Duodenal mucosa (tissue), 2 donors: ENCODE results near the gene ZNF536.
"Not testable (repeated sequence)": the region's sequence is repeated elsewhere in the genome, so short reads cannot be mapped to it uniquely, and the experiment has no call there.

ENCODE experiments used
- H3K27ac ChIP-seq: one replicate; pipeline ENCODE4 v1.7.0; 2013; ENCODE audit warnings: low read depth, low read length
- H3K27me3 ChIP-seq, 2 donors: one replicate each; pipeline ENCODE4 v1.7.0; 2013; ENCODE audit warnings: low read length in 2 of 2, control low read depth in 1 of 2; ENCODE audit not compliant: insufficient read depth in 2 of 2, control insufficient read depth in 1 of 2
- H3K36me3 ChIP-seq, 2 donors: one replicate each; pipeline ENCODE4 v1.7.0; 2013; ENCODE audit warnings: low read length in 2 of 2, control low read depth in 1 of 2; ENCODE audit not compliant: insufficient read depth in 2 of 2, control insufficient read depth in 1 of 2
- H3K4me1 ChIP-seq, 2 donors: one replicate each; pipeline ENCODE4 v1.7.0; 2013; ENCODE audit warnings: low read length in 2 of 2, control low read depth in 1 of 2; ENCODE audit not compliant: insufficient read depth in 2 of 2, control insufficient read depth in 1 of 2
- H3K4me3 ChIP-seq, 2 donors: one replicate each; pipeline ENCODE4 v1.7.0; 2013; ENCODE audit warnings: low read length in 2 of 2, low read depth in 1 of 2
- H3K9ac ChIP-seq, 2 donors: one replicate each; pipeline ENCODE4 v1.7.0; 2013; ENCODE audit warnings: low read length in 2 of 2, low read depth in 1 of 2
- H3K9me3 ChIP-seq, 2 donors: one replicate each; pipeline ENCODE4 v1.7.0; 2013; ENCODE audit warnings: low read length in 2 of 2, control low read depth in 1 of 2; ENCODE audit not compliant: control insufficient read depth in 1 of 2

Gene ZNF536

DNA sequence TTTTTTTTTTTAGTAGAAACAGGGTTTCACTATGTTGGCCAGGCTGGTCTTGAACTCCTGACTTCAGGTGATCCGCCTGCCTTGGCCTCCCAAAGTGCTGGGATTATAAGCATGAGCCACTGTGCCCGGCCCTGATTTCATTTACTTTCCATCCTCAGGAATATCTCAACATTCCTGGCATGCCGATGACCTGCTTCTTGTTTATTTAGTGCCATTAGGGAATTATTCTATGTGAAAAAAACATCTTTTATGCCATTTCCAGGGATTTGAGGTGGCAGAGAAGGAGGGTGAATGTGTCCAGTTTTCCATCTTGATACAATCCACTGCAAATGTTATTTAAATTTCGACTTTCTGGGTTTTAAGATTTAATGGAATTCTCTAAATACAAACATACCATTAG lies 45.0 kb downstream of the ZNF536 start:
- H3K27ac ChIP-seq, H3K27me3 ChIP-seq, H3K36me3 ChIP-seq, H3K4me3 ChIP-seq, H3K9me3 ChIP-seq, H3K4me1 ChIP-seq, H3K9ac ChIP-seq: not testable (repeated sequence)

DNA sequence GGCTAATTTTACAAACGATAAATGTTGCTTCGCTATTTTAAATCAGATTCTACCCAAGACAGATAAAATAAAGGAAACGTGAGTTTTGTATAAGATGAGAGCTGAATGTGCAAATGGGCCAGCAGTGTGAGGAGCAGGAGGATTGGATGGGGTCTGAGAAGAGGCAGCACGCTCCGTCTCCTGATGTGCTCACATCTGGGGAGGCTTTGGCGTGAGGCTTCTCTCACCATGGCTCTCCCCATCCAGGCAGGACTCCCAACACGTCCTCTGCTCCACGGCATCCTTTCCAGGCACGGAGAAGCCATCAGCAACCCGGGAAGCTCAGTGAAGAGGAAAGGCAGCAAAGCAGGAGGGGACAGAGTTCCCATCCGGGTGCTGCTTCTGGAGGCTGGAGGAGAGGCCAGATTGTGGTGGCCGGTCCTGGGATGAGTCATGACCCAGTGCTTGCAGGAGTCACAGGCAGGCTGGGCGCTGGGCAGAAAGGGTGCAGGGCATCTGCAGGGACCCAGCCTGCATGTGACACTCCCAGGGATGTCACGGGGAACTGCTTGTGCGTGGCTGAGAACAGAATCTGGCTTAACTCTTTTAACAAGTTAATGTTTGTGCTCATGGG lies 47.5 kb downstream of the ZNF536 start:
- H3K9me3 ChIP-seq = no peaks in the 10 kb centered on the region
- no peak overlapping the region for H3K9ac ChIP-seq
- H3K36me3 ChIP-seq = no peaks in the 10 kb centered on the region
- H3K27ac ChIP-seq = no peak overlapping the region
- H3K4me3 ChIP-seq = no peak overlapping the region
- H3K4me1 ChIP-seq = no peaks in the 10 kb centered on the region
- H3K27me3 ChIP-seq = no peaks in the 10 kb centered on the region

DNA sequence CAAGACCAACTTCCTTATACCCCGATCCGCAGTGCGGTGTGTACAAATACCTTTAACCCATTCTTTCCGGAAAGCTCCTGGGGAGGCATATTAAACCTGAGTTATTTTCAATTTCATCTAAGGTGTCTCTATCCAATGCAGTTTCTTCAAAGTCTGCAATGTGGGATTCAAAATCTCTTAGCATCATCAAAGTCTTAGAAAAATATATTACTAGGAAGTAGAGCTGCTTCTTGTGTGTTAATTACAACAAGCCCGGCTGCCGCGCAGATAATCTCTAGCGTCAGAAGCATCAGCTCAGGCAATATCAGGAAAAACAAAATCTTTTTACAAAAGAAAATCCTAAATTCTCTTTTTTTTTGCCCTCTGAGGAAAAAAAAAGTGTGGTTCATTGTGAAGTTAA lies 48.1 kb downstream of the ZNF536 start:
- H3K27me3 ChIP-seq = no peaks in the 10 kb centered on the region
- no peaks in the 10 kb centered on the region for H3K9me3 ChIP-seq
- H3K4me3 ChIP-seq = no peak overlapping the region
- no peaks in the 10 kb centered on the region for H3K4me1 ChIP-seq
- H3K9ac ChIP-seq = no peak overlapping the region
- H3K36me3 ChIP-seq = no peaks in the 10 kb centered on the region
- no peak overlapping the region for H3K27ac ChIP-seq

DNA sequence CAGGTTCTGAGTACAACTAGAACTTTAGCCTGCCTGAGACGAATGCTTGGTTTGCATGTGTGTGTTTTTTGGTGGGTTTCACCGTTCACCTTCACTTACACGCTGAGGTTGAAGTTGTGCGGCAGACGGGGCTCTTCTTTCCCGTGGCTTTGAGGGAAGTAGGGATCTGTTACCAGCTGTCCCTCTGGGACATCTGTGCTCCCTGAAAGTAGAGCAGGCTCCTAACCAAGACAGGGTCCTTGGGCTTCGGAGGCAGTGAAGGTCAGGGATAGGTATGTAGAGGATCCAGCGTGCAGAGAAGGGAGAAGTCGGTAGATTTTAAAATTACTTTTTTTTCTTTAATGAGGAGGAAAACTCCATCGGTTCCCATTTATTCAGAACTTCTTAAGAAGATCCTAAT lies 48.7 kb downstream of the ZNF536 start:
- no peak overlapping the region for H3K4me3 ChIP-seq
- H3K9me3 ChIP-seq = no peaks in the 10 kb centered on the region
- H3K27ac ChIP-seq = no peak overlapping the region
- H3K36me3 ChIP-seq = no peaks in the 10 kb centered on the region
- no peak overlapping the region for H3K9ac ChIP-seq
- H3K27me3 ChIP-seq = no peaks in the 10 kb centered on the region
- H3K4me1 ChIP-seq = no peaks in the 10 kb centered on the region

GRCh38 chr19:30421571-30421970 lies 49.4 kb downstream of the ZNF536 start:
- Histone ChIP-seq H3K9ac (no peak overlapping the region), H3K36me3 (no peaks in the 10 kb centered on the region), H3K4me1 (no peaks in the 10 kb centered on the region), H3K27me3 (no peaks in the 10 kb centered on the region), H3K4me3 (no peak overlapping the region), H3K9me3 (no peaks in the 10 kb centered on the region), H3K27ac (no peak overlapping the region)

DNA sequence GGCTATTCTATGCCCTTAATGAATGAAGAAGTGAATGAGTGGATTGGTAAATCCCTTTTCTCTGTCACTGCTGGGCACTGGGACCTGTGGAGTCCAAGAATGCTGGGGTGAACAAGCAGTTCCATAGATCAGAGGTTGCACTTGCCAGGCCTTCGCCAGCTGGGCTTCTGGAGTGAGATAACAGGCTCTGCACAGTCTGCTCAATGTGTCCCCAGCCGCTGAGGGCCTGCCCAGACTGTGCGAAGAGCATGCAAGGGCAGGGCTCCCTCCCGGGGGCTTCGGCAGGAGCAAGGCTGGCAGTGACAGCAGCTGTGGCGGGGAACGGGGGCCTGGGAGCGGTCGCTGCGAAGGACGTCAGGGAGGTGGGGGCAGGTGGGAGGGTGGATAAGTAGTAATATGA lies 51.3 kb downstream of the ZNF536 start:
- no peaks in the 10 kb centered on the region for H3K36me3 ChIP-seq
- no peaks in the 10 kb centered on the region for H3K27me3 ChIP-seq
- H3K27ac ChIP-seq = no peak overlapping the region
- H3K4me1 ChIP-seq = no peaks in the 10 kb centered on the region
- no peaks in the 10 kb centered on the region for H3K9me3 ChIP-seq
- H3K4me3 ChIP-seq = no peak overlapping the region
- H3K9ac ChIP-seq = no peak overlapping the region

DNA sequence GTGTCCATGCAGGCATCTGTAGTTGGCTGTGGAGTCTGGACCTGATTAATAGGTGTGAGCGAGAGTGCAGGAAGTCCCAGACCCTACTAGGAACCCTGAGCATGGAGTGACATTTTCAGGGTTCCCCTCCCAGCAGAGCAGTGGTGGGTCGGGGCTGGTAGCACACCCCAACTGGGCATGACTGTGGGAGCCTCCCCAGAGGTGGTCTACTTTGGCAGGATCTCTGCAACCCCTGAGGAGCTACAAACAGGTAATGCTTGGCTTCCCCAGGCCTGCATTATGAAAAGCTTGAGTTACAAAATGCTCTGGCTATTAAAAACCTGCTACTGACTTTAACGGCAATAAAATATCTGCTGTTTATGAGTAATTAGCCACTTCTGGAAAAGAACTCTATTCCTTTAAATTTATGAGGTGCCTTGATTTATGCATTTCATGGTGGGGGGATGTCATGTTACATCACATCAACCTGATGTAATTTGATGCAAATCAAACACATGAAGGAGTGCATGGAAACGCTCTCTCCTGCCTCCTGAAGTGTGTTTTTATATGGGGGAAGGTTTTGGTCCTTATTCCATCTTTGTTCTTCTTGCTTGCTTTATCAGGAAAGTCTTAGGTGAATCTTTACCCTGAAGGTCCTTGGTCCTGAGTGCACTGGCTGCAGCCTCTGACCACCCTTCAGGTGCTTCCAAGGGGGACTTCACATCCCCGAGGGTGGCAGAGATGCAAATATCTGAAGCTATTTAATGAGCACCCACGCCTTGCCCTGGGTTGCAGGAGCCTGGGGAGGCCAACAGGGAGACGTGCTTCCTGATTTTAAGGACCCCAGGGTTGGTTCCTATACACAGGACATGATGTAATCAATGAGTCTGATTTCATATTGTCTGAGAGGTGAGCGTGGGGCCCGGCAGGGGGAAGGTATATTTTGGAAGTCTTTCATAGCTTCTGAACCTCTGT lies 54.0 kb downstream of the ZNF536 start:
- H3K36me3 ChIP-seq = no peaks in the 10 kb centered on the region
- H3K9ac ChIP-seq = no peak overlapping the region
- H3K27ac ChIP-seq = no peak overlapping the region
- H3K4me3 ChIP-seq = no peak overlapping the region
- no peaks in the 10 kb centered on the region for H3K4me1 ChIP-seq
- H3K27me3 ChIP-seq = no peaks in the 10 kb centered on the region
- no peaks in the 10 kb centered on the region for H3K9me3 ChIP-seq

GRCh38 chr19:30426864-30427263 lies 54.7 kb downstream of the ZNF536 start:
- H3K27ac ChIP-seq = no peak overlapping the region
- H3K36me3 ChIP-seq = no peaks in the 10 kb centered on the region
- H3K27me3 ChIP-seq = no peaks in the 10 kb centered on the region
- no peaks in the 10 kb centered on the region for H3K9me3 ChIP-seq
- H3K9ac ChIP-seq = no peak overlapping the region
- H3K4me1 ChIP-seq = no peaks in the 10 kb centered on the region
- no peak overlapping the region for H3K4me3 ChIP-seq

DNA sequence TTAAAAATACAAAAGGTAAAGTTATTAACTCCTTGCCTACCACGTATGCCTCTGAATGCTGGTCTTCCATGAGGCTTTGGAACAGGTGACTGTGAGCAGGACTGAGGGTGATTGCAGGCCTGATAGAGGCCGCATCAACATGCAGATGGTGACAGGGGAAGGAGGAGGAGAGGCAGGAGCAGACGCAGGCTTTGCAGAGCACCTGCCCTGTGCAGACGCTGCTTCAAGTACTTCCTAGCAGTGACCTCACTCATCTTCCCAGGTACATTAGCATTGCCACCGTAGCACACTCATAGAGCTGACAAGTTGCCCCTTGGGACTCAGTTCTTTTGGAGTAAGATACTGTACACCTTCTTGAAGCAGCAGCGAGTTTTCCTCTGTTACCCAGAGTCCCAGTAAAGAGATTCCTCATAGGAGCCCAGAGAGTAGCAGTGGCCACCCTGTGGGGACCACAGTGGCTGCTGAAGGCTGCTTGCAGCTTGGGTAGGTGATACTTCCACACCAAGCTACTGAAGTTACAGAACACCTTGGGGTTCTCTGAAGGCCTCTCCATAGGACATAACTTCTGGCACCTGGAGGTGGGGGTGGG lies 56.0 kb downstream of the ZNF536 start:
- H3K4me3 ChIP-seq = no peak overlapping the region
- H3K36me3 ChIP-seq = no peaks in the 10 kb centered on the region
- H3K27ac ChIP-seq = no peak overlapping the region
- no peaks in the 10 kb centered on the region for H3K27me3 ChIP-seq
- H3K9me3 ChIP-seq = no peaks in the 10 kb centered on the region
- no peak overlapping the region for H3K9ac ChIP-seq
- no peaks in the 10 kb centered on the region for H3K4me1 ChIP-seq

GRCh38 chr19:30428844-30429243 lies 56.7 kb downstream of the ZNF536 start:
- Histone ChIP-seq H3K36me3 (no peaks in the 10 kb centered on the region), H3K4me3 (no peak overlapping the region), H3K27ac (no peak overlapping the region), H3K4me1 (no peaks in the 10 kb centered on the region), H3K9ac (no peak overlapping the region), H3K9me3 (no peaks in the 10 kb centered on the region), H3K27me3 (no peaks in the 10 kb centered on the region)
